Measurements from ENCODE around the gene CBX1. TPM values are rescaled to one million over a fixed set of nuclear protein-coding genes. Genes with fewer than 3 reads are reported as not detected.

The CBX1 gene
- total and polyA plus RNA-seq, 2 experiments from 2014 or later = 127 to 223 TPM

DNA sequence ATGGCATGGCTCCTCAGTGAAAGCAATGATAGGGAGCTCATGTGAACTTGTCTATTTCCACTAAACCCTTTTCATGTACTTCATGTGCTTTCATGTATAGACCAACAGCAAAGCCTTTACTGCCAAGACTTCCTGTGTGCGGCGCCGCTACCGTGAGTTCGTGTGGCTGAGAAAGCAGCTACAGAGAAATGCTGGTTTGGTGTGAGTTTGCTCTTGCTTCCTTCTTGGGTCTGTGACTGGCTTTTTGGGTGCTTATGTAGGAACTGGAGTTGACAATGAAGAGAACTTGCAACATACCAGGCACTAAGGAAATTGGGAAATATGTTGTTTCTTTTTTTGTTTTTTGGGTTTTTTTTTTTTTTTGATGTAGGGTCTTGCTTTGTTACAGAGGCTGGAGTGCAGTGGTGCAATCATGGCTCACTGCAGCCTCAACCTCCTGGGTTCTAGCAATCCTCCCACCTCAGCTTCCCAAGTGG, 12.0 kb upstream of the CBX1 start (continued):
- TF ChIP-seq REST (IDR thresholded peaks at IDR 0.05; ENCODE audit: unreplicated experiment) (no peak), STAT1 (IDR thresholded peaks at IDR 0.05; ENCODE audit: unreplicated experiment) (no peak)

- no peak overlapping the region for H3K27ac Mint-ChIP-seq
- no peaks in the 10 kb centered on the region for H3K9me3 Mint-ChIP-seq
- peaks cover 12% of the 10 kb centered on the region for H3K27me3 Mint-ChIP-seq (ENCODE audit: insufficient read depth, low read depth, poor library complexity)
- Histone ChIP-seq H3K27ac (ENCODE audit: low read depth) (no peak overlapping the region), H3K79me2 (replicated peaks; ENCODE audit: insufficient read depth) (peaks cover 56% of the 10 kb centered on the region), H3K4me2 (no peak overlapping the region), H3K27me3 (ENCODE audit: insufficient read depth) (no peaks in the 10 kb centered on the region), H3K4me1 (ENCODE audit: insufficient read depth) (peaks cover 15% of the 10 kb centered on the region), H2AFZ (no peak overlapping the region), H3F3A (replicated peaks; ENCODE audit: low read depth) (peaks cover 6% of the 10 kb centered on the region), H3K36me3 (ENCODE audit: insufficient read depth) (peaks cover 3% of the 10 kb centered on the region; the same call in 1 of the 2 replicates), H3K9me2 (ENCODE audit: insufficient read depth) (no peaks in the 10 kb centered on the region), H3K4me3 (no peak overlapping the region), H4K20me1 (replicated peaks; ENCODE audit: insufficient read depth) (peaks cover 16% of the 10 kb centered on the region)
- peaks cover 15% of the 10 kb centered on the region; the same call in 2 of the 3 replicates for H3K36me3 Mint-ChIP-seq (ENCODE audit: low read depth)
- ATAC-seq (no peak), DNase-seq (ENCODE audit: low spot score) (no peak)
- no peak overlapping the region for H3K4me3 Mint-ChIP-seq
- TF ChIP-seq POLR2AphosphoS5 (IDR thresholded peaks at IDR 0.05; ENCODE audit: low read depth) (no peak), STAT1 (IDR thresholded peaks at IDR 0.05; ENCODE audit: unreplicated experiment) (no peak), ZNF331 (CRISPR knock-in tag; IDR thresholded peaks at IDR 0.05; ENCODE audit: low read depth) (no peak), ZNF114 (CRISPR knock-in tag; IDR thresholded peaks at IDR 0.05) (no peak), CREB1 (CRISPR knock-in tag; IDR thresholded peaks at IDR 0.05; ENCODE audit: low read depth) (no peak), EZH2 (IDR thresholded peaks at IDR 0.05; ENCODE audit: low read depth, unreplicated experiment) (no peak), EZH2phosphoT487 (IDR thresholded peaks at IDR 0.05; ENCODE audit: unreplicated experiment) (no peak), REST (IDR thresholded peaks at IDR 0.05; ENCODE audit: unreplicated experiment) (no peak), JUNB (IDR thresholded peaks at IDR 0.05; ENCODE audit: unreplicated experiment) (no peak)
- TF ChIP-seq, protein P1, sequence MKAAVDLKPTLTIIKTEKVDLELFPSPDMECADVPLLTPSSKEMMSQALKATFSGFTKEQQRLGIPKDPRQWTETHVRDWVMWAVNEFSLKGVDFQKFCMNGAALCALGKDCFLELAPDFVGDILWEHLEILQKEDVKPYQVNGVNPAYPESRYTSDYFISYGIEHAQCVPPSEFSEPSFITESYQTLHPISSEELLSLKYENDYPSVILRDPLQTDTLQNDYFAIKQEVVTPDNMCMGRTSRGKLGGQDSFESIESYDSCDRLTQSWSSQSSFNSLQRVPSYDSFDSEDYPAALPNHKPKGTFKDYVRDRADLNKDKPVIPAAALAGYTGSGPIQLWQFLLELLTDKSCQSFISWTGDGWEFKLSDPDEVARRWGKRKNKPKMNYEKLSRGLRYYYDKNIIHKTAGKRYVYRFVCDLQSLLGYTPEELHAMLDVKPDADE (IDR thresholded peaks at IDR 0.05) = no peak
- TF ChIP-seq, protein P2, sequence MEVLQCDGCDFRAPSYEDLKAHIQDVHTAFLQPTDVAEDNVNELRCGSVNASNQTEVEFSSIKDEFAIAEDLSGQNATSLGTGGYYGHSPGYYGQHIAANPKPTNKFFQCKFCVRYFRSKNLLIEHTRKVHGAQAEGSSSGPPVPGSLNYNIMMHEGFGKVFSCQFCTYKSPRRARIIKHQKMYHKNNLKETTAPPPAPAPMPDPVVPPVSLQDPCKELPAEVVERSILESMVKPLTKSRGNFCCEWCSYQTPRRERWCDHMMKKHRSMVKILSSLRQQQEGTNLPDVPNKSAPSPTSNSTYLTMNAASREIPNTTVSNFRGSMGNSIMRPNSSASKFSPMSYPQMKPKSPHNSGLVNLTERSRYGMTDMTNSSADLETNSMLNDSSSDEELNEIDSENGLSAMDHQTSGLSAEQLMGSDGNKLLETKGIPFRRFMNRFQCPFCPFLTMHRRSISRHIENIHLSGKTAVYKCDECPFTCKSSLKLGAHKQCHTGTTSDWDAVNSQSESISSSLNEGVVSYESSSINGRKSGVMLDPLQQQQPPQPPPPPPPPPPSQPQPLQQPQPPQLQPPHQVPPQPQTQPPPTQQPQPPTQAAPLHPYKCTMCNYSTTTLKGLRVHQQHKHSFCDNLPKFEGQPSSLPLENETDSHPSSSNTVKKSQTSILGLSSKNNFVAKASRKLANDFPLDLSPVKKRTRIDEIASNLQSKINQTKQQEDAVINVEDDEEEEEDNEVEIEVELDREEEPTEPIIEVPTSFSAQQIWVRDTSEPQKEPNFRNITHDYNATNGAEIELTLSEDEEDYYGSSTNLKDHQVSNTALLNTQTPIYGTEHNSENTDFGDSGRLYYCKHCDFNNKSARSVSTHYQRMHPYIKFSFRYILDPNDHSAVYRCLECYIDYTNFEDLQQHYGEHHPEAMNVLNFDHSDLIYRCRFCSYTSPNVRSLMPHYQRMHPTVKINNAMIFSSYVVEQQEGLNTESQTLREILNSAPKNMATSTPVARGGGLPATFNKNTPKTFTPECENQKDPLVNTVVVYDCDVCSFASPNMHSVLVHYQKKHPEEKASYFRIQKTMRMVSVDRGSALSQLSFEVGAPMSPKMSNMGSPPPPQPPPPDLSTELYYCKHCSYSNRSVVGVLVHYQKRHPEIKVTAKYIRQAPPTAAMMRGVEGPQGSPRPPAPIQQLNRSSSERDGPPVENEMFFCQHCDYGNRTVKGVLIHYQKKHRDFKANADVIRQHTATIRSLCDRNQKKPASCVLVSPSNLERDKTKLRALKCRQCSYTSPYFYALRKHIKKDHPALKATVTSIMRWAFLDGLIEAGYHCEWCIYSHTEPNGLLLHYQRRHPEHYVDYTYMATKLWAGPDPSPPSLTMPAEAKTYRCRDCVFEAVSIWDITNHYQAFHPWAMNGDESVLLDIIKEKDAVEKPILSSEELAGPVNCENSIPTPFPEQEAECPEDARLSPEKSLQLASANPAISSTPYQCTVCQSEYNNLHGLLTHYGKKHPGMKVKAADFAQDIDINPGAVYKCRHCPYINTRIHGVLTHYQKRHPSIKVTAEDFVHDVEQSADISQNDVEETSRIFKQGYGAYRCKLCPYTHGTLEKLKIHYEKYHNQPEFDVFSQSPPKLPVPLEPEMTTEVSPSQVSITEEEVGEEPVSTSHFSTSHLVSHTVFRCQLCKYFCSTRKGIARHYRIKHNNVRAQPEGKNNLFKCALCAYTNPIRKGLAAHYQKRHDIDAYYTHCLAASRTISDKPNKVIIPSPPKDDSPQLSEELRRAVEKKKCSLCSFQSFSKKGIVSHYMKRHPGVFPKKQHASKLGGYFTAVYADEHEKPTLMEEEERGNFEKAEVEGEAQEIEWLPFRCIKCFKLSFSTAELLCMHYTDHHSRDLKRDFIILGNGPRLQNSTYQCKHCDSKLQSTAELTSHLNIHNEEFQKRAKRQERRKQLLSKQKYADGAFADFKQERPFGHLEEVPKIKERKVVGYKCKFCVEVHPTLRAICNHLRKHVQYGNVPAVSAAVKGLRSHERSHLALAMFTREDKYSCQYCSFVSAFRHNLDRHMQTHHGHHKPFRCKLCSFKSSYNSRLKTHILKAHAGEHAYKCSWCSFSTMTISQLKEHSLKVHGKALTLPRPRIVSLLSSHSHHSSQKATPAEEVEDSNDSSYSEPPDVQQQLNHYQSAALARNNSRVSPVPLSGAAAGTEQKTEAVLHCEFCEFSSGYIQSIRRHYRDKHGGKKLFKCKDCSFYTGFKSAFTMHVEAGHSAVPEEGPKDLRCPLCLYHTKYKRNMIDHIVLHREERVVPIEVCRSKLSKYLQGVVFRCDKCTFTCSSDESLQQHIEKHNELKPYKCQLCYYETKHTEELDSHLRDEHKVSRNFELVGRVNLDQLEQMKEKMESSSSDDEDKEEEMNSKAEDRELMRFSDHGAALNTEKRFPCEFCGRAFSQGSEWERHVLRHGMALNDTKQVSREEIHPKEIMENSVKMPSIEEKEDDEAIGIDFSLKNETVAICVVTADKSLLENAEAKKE (CRISPR knock-in tag; IDR thresholded peaks at IDR 0.05) = no peak
- peaks cover 12% of the 10 kb centered on the region for H3K4me1 Mint-ChIP-seq
Observed at GRCh38 chr17:48111937-48112241, 10.6 kb upstream of the CBX1 start.

All from GM23338 (cell line).